Chondrocyte (in vitro differentiated cells): ENCODE measurements around the gene PRKCA. TPM values are rescaled to one million over a fixed set of nuclear protein-coding genes. Genes with fewer than 3 reads are reported as not detected.

ENCODE experiments used
- DNase-seq: peaks from one replicate; pipeline ENCODE4 v3.0.0; 2021; ENCODE audit warnings: mixed read lengths, low spot score
- H3K27ac Mint-ChIP-seq: one replicate; pipeline ENCODE4 v1.8.0; 2021; ENCODE audit warnings: mild to moderate bottlenecking, moderate library complexity, mixed read lengths; ENCODE audit not compliant: unreplicated experiment
- H3K27me3 Mint-ChIP-seq: 2 replicates; pipeline ENCODE4 v1.8.0; 2021; ENCODE audit warnings: low read depth, mixed read lengths
- H3K36me3 Mint-ChIP-seq: 2 replicates; pipeline ENCODE4 v1.8.0; 2021; ENCODE audit warnings: low read depth, mixed read lengths
- H3K4me1 Mint-ChIP-seq: 2 replicates; pipeline ENCODE4 v1.8.0; 2021; ENCODE audit warnings: low read depth, mild to moderate bottlenecking, mixed read lengths
- H3K4me3 Mint-ChIP-seq: one replicate; pipeline ENCODE4 v1.8.0; 2021; ENCODE audit warnings: mild to moderate bottlenecking, moderate library complexity, mixed read lengths; ENCODE audit not compliant: unreplicated experiment
- H3K9me3 Mint-ChIP-seq: 2 replicates; pipeline ENCODE4 v1.8.0; 2021; ENCODE audit warnings: low read depth, mixed read lengths
- total RNA-seq: library from RNA; stranded (reverse); gene quantifications from 3 replicates; pipeline ENCODE4 v1.2.1, GENCODE V29; 2021
- TF ChIP-seq, protein P1 (sequence below): fragments of 200-600 bp; sonication (generic); IDR thresholded peaks from 2 replicates; pipeline ENCODE4 v1.5.0; 2021; ENCODE audit warnings: antibody characterized with exemption, mild to moderate bottlenecking, moderate library complexity

Gene PRKCA
- total RNA-seq, 1 donor from 2014 or later, result 51.5 TPM

- TF ChIP-seq, protein P1, sequence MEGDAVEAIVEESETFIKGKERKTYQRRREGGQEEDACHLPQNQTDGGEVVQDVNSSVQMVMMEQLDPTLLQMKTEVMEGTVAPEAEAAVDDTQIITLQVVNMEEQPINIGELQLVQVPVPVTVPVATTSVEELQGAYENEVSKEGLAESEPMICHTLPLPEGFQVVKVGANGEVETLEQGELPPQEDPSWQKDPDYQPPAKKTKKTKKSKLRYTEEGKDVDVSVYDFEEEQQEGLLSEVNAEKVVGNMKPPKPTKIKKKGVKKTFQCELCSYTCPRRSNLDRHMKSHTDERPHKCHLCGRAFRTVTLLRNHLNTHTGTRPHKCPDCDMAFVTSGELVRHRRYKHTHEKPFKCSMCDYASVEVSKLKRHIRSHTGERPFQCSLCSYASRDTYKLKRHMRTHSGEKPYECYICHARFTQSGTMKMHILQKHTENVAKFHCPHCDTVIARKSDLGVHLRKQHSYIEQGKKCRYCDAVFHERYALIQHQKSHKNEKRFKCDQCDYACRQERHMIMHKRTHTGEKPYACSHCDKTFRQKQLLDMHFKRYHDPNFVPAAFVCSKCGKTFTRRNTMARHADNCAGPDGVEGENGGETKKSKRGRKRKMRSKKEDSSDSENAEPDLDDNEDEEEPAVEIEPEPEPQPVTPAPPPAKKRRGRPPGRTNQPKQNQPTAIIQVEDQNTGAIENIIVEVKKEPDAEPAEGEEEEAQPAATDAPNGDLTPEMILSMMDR, result no peak
- Mint-ChIP-seq H3K27me3 (no peaks in the 10 kb centered on the region), H3K27ac (peak overlapping the region; percentile 78), H3K9me3 (no peaks in the 10 kb centered on the region), H3K4me3 (no peak overlapping the region), H3K4me1 (peaks cover 55% of the 10 kb centered on the region), H3K36me3 (no peaks in the 10 kb centered on the region)
- no peak for DNase-seq
Measured at GRCh38 chr17:66469461-66469860, 167.0 kb downstream of the PRKCA start.

DNA sequence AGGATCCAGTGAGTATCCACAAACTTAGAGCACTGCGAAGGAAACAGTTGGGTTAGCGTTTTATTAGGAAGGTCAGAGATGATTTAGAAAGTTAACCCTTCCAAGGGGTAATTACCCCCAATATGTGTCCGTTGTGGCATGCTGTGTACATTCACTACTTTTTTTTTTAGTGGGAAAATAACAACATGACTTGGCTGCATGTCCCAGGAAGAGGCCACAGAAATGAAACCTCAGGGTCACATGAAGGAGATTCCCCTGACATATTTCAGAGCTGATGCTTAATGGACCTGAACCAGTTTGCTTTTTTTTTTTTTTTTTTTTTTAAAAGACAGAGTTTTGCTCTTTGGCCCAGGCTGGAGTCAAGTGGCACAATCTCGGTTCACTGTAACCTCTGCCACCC is 167.5 kb downstream of the PRKCA start:
- no peak for DNase-seq
- TF ChIP-seq, protein P1, result no peak
- Mint-ChIP-seq H3K9me3 (no peaks in the 10 kb centered on the region), H3K4me3 (no peak overlapping the region), H3K4me1 (peaks cover 55% of the 10 kb centered on the region), H3K36me3 (no peaks in the 10 kb centered on the region), H3K27ac (peak overlapping the region; percentile 78), H3K27me3 (no peaks in the 10 kb centered on the region)

- H3K27me3 Mint-ChIP-seq, result no peaks in the 10 kb centered on the region
- TF ChIP-seq, protein P1, result no peak
- H3K4me3 Mint-ChIP-seq, result no peak overlapping the region
- H3K4me1 Mint-ChIP-seq, result peaks cover 37% of the 10 kb centered on the region
- DNase-seq, result no peak
- no peak overlapping the region for H3K27ac Mint-ChIP-seq
- no peaks in the 10 kb centered on the region for H3K9me3 Mint-ChIP-seq
- no peaks in the 10 kb centered on the region for H3K36me3 Mint-ChIP-seq
Measured at GRCh38 chr17:66472123-66472522, 169.7 kb downstream of the PRKCA start.

DNA sequence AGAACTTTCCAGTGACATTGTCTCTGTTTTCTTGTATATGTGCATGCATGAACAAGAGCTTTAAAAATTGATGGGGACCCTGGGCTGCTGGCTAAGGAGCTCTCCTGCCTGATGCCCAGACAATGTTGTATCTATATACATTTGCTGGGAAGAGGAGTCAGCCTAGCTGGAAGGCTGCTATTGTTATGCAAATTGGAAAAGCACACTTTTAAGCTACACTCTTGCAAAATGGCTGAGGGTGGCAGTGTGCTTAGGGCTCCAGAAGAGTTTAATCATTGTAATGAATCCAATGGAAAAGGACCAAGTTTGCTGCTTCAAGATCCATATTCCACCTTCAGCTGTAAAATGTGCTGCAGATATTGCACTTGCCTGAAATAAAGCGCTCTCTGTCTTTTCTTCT is 171.8 kb downstream of the PRKCA start:
- peaks cover 3% of the 10 kb centered on the region for H3K9me3 Mint-ChIP-seq
- no peak for DNase-seq
- H3K4me1 Mint-ChIP-seq, result peaks cover 19% of the 10 kb centered on the region
- TF ChIP-seq, protein P1, result no peak
- no peaks in the 10 kb centered on the region for H3K36me3 Mint-ChIP-seq
- H3K27me3 Mint-ChIP-seq, result no peaks in the 10 kb centered on the region
- H3K4me3 Mint-ChIP-seq, result no peak overlapping the region
- H3K27ac Mint-ChIP-seq, result no peak overlapping the region

GRCh38 chr17:66474806-66475497 is 172.5 kb downstream of the PRKCA start:
- Mint-ChIP-seq H3K27ac (no peak overlapping the region), H3K4me3 (no peak overlapping the region), H3K9me3 (peaks cover 7% of the 10 kb centered on the region), H3K27me3 (no peaks in the 10 kb centered on the region), H3K36me3 (no peaks in the 10 kb centered on the region), H3K4me1 (peaks cover 12% of the 10 kb centered on the region)
- TF ChIP-seq, protein P1, result no peak
- no peak for DNase-seq
